ENCODE measurements around the gene REP15.

DNA sequence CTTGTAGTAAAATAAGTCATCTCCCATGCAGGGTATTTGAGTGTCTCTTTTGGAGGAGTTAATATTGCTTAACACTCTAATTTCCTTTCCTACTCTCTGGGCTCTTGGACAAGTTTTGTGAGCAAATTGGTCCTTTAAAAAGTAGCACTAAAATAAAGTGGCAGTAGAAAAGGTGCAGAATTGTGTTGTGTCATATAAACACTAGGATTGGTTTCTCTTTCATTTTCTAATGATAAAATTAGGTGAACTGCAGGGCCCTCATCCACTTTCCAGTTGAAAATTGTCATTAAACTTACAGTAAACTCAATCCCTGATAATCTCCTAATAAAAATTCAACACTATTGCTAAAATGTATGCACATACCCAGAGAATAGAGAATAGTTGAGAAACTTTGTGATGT lies 42.6 kb upstream of the REP15 start:
- TF ChIP-seq, protein P1, sequence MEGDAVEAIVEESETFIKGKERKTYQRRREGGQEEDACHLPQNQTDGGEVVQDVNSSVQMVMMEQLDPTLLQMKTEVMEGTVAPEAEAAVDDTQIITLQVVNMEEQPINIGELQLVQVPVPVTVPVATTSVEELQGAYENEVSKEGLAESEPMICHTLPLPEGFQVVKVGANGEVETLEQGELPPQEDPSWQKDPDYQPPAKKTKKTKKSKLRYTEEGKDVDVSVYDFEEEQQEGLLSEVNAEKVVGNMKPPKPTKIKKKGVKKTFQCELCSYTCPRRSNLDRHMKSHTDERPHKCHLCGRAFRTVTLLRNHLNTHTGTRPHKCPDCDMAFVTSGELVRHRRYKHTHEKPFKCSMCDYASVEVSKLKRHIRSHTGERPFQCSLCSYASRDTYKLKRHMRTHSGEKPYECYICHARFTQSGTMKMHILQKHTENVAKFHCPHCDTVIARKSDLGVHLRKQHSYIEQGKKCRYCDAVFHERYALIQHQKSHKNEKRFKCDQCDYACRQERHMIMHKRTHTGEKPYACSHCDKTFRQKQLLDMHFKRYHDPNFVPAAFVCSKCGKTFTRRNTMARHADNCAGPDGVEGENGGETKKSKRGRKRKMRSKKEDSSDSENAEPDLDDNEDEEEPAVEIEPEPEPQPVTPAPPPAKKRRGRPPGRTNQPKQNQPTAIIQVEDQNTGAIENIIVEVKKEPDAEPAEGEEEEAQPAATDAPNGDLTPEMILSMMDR (optimal IDR thresholded peaks at IDR 0.05 in 1 of 3, IDR thresholded peaks at IDR 0.05 in 1 of 3, conservative IDR thresholded peaks at IDR 0.05 in 1 of 3; ENCODE audit: extremely low read depth in 1 of 3, insufficient read depth in 2 of 3, low read length in 3 of 3): no peak
- no peak for TF ChIP-seq EZH2 (IDR thresholded peaks at IDR 0.05; ENCODE audit: low read length)
